Gastroesophageal sphincter (tissue), 3 donors: ENCODE measurements around the gene MBTD1.
"Not testable (repeated sequence)": the region's sequence is repeated elsewhere in the genome, so short reads cannot be mapped to it uniquely, and the experiment has no call there.

Experiments used
- EP300 ChIP-seq: sonication (generic); formaldehyde crosslinking; IDR thresholded peaks from one replicate; pipeline ENCODE4 v1.6.1; 2017; ENCODE audit warnings: antibody characterized with exemption, mild to moderate bottlenecking
- POLR2A ChIP-seq, 2 donors: fragments of 450-650 bp; IDR thresholded peaks; one replicate each; pipeline ENCODE4 v1.6.1; 2017; ENCODE audit warnings: antibody characterized with exemption in 2 of 2, mild to moderate bottlenecking in 2 of 2, moderate library complexity in 1 of 2
- POLR2AphosphoS5 ChIP-seq: sonication (generic); formaldehyde crosslinking; IDR thresholded peaks from one replicate; pipeline ENCODE4 v1.6.1; 2017; ENCODE audit warnings: antibody characterized with exemption
- TF ChIP-seq, protein P1 (sequence below), 4 experiments: fragments of 200-600 bp in 2 of 4; fragments of 450-650 bp in 2 of 4; sonication (generic) in 1 of 4; IDR thresholded peaks; one replicate each; pipeline ENCODE4 v1.5.1; 2017 to 2019; ENCODE audit warnings: antibody characterized with exemption in 4 of 4, mild to moderate bottlenecking in 2 of 4, moderate library complexity in 2 of 4

DNA sequence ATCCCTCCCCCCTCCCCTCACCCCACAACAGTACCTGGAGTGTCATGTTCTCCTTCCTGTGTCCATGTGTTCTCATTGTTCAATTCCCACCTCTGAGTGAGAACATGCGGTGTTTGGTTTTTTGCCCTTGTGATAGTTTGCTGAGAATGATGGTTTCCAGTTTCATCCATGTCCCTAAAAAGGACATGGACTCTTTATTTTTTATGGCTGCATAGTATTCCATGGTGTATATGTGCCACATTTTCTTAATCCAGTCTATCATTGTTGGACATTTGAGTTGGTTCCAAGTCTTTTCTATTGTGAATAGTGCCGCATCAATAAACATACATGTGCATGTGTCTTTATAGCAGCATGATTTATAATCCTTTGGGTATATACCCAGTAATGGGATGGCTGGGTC lies 34.5 kb upstream of the MBTD1 start:
- TF ChIP-seq POLR2A (IDR thresholded peaks at IDR 0.05); POLR2AphosphoS5; EP300: not testable (repeated sequence)
- TF ChIP-seq, protein P1, sequence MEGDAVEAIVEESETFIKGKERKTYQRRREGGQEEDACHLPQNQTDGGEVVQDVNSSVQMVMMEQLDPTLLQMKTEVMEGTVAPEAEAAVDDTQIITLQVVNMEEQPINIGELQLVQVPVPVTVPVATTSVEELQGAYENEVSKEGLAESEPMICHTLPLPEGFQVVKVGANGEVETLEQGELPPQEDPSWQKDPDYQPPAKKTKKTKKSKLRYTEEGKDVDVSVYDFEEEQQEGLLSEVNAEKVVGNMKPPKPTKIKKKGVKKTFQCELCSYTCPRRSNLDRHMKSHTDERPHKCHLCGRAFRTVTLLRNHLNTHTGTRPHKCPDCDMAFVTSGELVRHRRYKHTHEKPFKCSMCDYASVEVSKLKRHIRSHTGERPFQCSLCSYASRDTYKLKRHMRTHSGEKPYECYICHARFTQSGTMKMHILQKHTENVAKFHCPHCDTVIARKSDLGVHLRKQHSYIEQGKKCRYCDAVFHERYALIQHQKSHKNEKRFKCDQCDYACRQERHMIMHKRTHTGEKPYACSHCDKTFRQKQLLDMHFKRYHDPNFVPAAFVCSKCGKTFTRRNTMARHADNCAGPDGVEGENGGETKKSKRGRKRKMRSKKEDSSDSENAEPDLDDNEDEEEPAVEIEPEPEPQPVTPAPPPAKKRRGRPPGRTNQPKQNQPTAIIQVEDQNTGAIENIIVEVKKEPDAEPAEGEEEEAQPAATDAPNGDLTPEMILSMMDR (IDR thresholded peaks at IDR 0.05): not testable (repeated sequence)
